ENCODE results near the gene GATA6.

- TF ChIP-seq, protein P1, sequence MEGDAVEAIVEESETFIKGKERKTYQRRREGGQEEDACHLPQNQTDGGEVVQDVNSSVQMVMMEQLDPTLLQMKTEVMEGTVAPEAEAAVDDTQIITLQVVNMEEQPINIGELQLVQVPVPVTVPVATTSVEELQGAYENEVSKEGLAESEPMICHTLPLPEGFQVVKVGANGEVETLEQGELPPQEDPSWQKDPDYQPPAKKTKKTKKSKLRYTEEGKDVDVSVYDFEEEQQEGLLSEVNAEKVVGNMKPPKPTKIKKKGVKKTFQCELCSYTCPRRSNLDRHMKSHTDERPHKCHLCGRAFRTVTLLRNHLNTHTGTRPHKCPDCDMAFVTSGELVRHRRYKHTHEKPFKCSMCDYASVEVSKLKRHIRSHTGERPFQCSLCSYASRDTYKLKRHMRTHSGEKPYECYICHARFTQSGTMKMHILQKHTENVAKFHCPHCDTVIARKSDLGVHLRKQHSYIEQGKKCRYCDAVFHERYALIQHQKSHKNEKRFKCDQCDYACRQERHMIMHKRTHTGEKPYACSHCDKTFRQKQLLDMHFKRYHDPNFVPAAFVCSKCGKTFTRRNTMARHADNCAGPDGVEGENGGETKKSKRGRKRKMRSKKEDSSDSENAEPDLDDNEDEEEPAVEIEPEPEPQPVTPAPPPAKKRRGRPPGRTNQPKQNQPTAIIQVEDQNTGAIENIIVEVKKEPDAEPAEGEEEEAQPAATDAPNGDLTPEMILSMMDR (IDR thresholded peaks at IDR 0.05) = no peak
- no peak for TF ChIP-seq POLR2AphosphoS5 (IDR thresholded peaks at IDR 0.05)
- TF ChIP-seq POLR2A (IDR thresholded peaks at IDR 0.05) = no peak
These were observed 7.3 kb downstream of the GATA6 start for GRCh38 chr18:22176420-22177326.
